ENCODE data around the gene KCNMB2. TPM values are rescaled to one million over a fixed set of nuclear protein-coding genes. Genes with fewer than 3 reads are reported as not detected.
A peak's percentile ranks its signal among the peaks of the same experiment; 100 is the strongest.

Gene KCNMB2
- total and polyA plus RNA-seq, 8 donors, result 0.48 to 3.7 (median 1.8) TPM; not detected in 4

DNA sequence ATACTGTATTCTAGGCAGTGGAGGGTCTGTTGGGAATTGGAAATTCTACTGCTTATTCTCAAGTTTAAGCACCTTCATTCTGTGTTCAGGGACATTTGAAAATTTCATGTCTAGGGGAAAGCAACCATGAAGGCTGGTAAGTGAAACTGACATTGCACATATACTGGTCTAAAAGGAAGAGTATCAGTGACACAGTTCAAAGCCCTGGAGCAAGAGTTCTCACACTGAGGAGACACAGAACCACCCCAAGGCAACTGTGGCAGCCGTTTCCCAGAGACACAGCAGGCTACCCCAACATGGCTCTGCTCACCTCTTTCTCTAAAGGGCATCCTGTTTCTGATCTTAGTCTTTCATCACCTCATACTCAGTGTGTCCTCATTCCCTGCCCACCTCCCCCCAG lies 67.5 kb downstream of the KCNMB2 start:
- Histone ChIP-seq H3K9me3 (no peaks in the 10 kb centered on the region), H3K27ac (no peak overlapping the region), H3K36me3 (no peaks in the 10 kb centered on the region), H3K27me3 (no peaks in the 10 kb centered on the region), H3K4me1 (no peaks in the 10 kb centered on the region), H3K4me3 (no peak overlapping the region)
- intact Hi-C loops (cut with DNase I; ENCODE audit: low total_unique reads), result no loop called here
- no peak for DNase-seq
- 30 to 58% (median 42%) methylated on average over 1 of the region's 1 CpG for WGBS, 5 donors
- no peak for TF ChIP-seq EP300 (IDR thresholded peaks at IDR 0.05)
- TF ChIP-seq POLR2AphosphoS5 (IDR thresholded peaks at IDR 0.05), result no peak
- TF ChIP-seq POLR2A (IDR thresholded peaks at IDR 0.05), result no peak
- TF ChIP-seq, protein P1, sequence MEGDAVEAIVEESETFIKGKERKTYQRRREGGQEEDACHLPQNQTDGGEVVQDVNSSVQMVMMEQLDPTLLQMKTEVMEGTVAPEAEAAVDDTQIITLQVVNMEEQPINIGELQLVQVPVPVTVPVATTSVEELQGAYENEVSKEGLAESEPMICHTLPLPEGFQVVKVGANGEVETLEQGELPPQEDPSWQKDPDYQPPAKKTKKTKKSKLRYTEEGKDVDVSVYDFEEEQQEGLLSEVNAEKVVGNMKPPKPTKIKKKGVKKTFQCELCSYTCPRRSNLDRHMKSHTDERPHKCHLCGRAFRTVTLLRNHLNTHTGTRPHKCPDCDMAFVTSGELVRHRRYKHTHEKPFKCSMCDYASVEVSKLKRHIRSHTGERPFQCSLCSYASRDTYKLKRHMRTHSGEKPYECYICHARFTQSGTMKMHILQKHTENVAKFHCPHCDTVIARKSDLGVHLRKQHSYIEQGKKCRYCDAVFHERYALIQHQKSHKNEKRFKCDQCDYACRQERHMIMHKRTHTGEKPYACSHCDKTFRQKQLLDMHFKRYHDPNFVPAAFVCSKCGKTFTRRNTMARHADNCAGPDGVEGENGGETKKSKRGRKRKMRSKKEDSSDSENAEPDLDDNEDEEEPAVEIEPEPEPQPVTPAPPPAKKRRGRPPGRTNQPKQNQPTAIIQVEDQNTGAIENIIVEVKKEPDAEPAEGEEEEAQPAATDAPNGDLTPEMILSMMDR (IDR thresholded peaks at IDR 0.05), result no peak

DNA sequence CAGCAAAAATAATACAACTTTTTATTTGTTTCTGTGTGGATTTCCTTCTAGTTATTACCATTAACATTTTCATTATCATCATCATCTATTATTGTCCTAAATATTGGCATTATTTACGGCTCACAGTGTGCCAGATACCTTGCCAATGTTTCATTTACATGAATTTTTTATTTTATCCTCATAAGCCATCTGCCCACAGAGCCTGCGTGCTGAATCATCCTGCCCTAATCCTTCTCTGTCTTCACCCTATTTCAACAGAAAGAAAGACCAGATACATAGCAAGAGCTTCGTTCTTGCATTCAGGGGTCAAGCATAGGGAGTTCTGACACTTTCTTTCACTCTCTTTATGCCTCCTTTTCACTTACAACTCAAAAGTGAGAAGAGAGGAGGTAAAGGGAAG lies 82.0 kb downstream of the KCNMB2 start:
- H3K4me1 ChIP-seq, result peaks cover 0 to 4% (median 0%) of the 10 kb centered on the region in 4 donors
- no peaks in the 10 kb centered on the region for H3K36me3 ChIP-seq
- TF ChIP-seq, protein P1 (IDR thresholded peaks at IDR 0.05), result no peak
- no peak for TF ChIP-seq POLR2A (IDR thresholded peaks at IDR 0.05)
- no peak for TF ChIP-seq EP300 (IDR thresholded peaks at IDR 0.05)
- no peak for TF ChIP-seq POLR2AphosphoS5 (IDR thresholded peaks at IDR 0.05)
- no peak for DNase-seq
- H3K4me3 ChIP-seq, result peak overlapping the region in 1 of 4 donors; percentile 5
- peak overlapping the region in 2 of 5 donors; percentile 10 to 36 for H3K27ac ChIP-seq
- intact Hi-C loops (cut with DNase I; ENCODE audit: low total_unique reads), result no loop called here
- H3K27me3 ChIP-seq, result no peaks in the 10 kb centered on the region
- WGBS, 5 donors, result 32 to 55% (median 39%) methylated on average over 3 of the region's 3 CpGs
- H3K9me3 ChIP-seq, result no peaks in the 10 kb centered on the region

DNA sequence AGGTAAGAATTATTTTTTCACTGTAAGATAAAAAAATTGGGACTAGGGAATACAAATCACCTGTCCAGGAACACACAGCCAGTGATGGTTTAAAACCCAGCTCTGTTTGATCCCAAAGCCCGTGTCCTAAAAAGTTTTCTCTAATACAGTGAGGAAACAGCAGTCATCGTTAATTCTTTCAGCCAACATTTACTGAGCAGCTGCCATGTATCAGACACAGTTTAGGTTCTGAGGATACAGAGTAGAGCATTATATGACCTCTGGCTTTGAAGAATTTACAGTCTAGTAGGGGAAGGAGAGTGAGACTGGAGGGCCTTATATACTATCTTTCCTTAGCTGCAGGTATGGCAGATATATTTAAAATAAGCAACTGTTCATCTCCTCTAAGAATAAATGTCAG lies 82.7 kb downstream of the KCNMB2 start:
- peak overlapping the region in 2 of 5 donors; percentile 10 to 36 for H3K27ac ChIP-seq
- H3K4me3 ChIP-seq, result peak overlapping the region in 1 of 4 donors; percentile 5
- intact Hi-C loops (cut with DNase I; ENCODE audit: low total_unique reads), result no loop called here

DNA sequence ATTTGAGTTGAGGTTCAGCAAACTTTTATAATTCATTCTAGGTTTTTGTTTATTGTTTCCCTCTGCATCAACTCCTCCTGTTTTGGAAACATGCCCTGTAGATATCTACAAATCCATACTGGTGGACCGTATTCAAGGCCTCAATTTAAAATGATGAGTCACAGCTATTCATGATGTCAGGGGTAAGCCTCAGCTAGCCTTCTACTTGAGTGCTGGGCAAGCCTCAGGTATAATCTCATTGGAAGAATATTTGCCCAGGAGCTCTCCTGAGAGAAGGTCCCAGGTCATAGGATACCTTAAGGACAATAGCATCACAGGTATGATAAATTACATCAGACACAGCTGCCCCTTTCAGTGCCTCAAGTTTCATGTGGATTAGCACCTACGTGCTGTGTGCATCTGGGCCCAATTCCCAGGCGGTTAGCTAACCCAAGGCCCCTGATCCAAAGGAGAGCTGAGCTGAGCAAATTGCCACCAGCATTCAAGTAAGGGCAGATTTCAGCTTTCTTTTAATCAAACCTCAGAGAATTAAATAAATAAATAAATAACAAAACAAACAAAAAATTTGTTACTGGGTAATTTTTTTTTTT lies 87.5 kb downstream of the KCNMB2 start:
- Histone ChIP-seq H3K9me3 (no peaks in the 10 kb centered on the region), H3K4me3 (no peak overlapping the region), H3K27ac (no peak overlapping the region), H3K36me3 (no peaks in the 10 kb centered on the region), H3K4me1 (no peaks in the 10 kb centered on the region), H3K27me3 (no peaks in the 10 kb centered on the region)
- WGBS, 5 donors, result 54 to 67% (median 61%) methylated on average over 3 of the region's 3 CpGs
- intact Hi-C loops (cut with DNase I; ENCODE audit: low total_unique reads), result no loop called here
- no peak for DNase-seq
- no peak for TF ChIP-seq POLR2A (IDR thresholded peaks at IDR 0.05)
- TF ChIP-seq EP300 (IDR thresholded peaks at IDR 0.05), result no peak
- TF ChIP-seq, protein P1 (IDR thresholded peaks at IDR 0.05), result no peak
- no peak for TF ChIP-seq POLR2AphosphoS5 (IDR thresholded peaks at IDR 0.05)

More for the DNA sequence above, 82.7 kb downstream of the KCNMB2 start:
- Histone ChIP-seq H3K9me3 (no peaks in the 10 kb centered on the region), H3K4me1 (peaks cover 0 to 4% (median 0%) of the 10 kb centered on the region in 4 donors), H3K27me3 (no peaks in the 10 kb centered on the region), H3K36me3 (no peaks in the 10 kb centered on the region)
- no peak for DNase-seq
- WGBS, 5 donors, result 62 to 76% (median 70%) methylated on average over 2 of the region's 2 CpGs
- TF ChIP-seq POLR2AphosphoS5 (IDR thresholded peaks at IDR 0.05) (no peak), EP300 (IDR thresholded peaks at IDR 0.05) (no peak), POLR2A (IDR thresholded peaks at IDR 0.05) (no peak)
- TF ChIP-seq, protein P1 (IDR thresholded peaks at IDR 0.05), result no peak

Data from stomach (tissue), 9 donors.